Measurements from ENCODE around the gene LIN37. TPM values are rescaled to one million over a fixed set of nuclear protein-coding genes. Genes with fewer than 3 reads are reported as not detected.

The LIN37 gene
- total and polyA plus RNA-seq, 9 of the 15 experiments (the other 6 are each of a cell fraction or from before 2014, with no cell fraction given): 1.2 to 12.5 (median 8.6) TPM

DNA sequence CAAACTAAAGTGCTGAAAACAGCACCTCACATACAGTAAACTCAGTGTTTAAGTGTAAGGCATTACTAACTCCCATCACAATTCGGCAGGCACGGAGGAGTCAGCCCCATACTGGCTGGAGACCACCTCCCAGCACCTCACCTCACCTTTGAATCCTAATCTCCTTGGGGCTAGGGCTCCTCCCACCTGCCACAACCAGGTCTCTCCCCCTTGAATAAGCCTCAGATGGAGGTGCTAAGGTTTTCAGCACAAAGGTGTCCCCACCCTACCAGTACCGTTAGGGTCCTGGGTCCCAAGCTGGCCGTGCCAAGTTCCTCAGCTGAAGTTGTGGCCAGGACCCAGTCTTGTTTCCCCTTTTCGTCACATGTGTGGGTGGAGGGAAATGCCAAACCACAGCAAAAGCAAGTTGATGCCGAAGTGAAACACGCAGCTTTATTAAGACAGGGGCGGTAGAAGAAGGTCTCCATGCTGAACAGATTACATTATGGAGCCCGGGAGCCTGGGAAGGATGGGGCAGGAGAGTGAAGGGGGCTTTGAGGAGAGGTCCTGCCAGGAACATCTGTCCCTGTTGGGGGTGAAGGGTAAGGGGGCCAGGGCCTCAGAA, 6.2 kb upstream of the LIN37 start, which contains the start of gene IGFLR1:
Gene IGFLR1 (minus strand): TSS at position 332 of the 604 bp plus-strand sequence. CDS start 1,272 bp downstream, outside the sequence.
- BruUV-seq (replicated peaks): no TSS peak
- peaks cover 9% of the 10 kb centered on the region for H3K79me2 ChIP-seq (ENCODE audit: control insufficient read depth, insufficient read depth, low read length)
- peak within 1 kb of the TSS; percentile 85 for H3K27ac ChIP-seq (ENCODE audit: extremely low read depth, low read depth, low read length)
- in situ Hi-C loops (cut with MboI) (no loop called here), intact Hi-C loops (cut with micrococcal nuclease) (loop anchor here (10.0 kb wide), 1 partner anchor 97 kb away; the partner anchor contains the start of genes COX6B1 and ETV2)
- H3K9ac ChIP-seq (ENCODE audit: insufficient read depth in 1 of 2, low read depth in 2 of 2, low read length in 2 of 2): peak within 1 kb of the TSS; percentile 63 to 87; a peak in 3 of 4 replicates
- DNase-seq (ENCODE audit: extremely low read depth in 1 of 4, low spot score in 3 of 4) (no peak), FAIRE-seq (no peak), ATAC-seq (no peak)
- peaks cover 24 to 57% of the 10 kb centered on the region in 2 experiments; a peak in 4 of 5 replicates for H3K4me1 ChIP-seq (replicated peaks in 1 of 2; ENCODE audit: control insufficient read depth in 2 of 2, insufficient read depth in 2 of 2, low read length in 2 of 2)
- POLR2A ChIA-PET: interaction anchor here (0.5 kb wide), 1 partner anchor 194 kb away, joined by 3 read pairs; no protein-coding TSS in a partner anchor
- peaks cover 39% of the 10 kb centered on the region; the same call in 2 of the 3 replicates for H3K36me3 ChIP-seq (ENCODE audit: control insufficient read depth, insufficient read depth, low read length)
- CTCF ChIA-PET (ENCODE audit: low intra/inter-chr PET ratio): no interaction called here
- H4K20me1 ChIP-seq (replicated peaks; ENCODE audit: control insufficient read depth, insufficient read depth, low read length): no peaks in the 10 kb centered on the region
- no peaks in the 10 kb centered on the region for H3K27me3 ChIP-seq (ENCODE audit: control insufficient read depth in 2 of 2, insufficient read depth in 2 of 2, low read length in 2 of 2)
- 84% methylated on average over 9 of the region's 9 CpGs for WGBS (ENCODE audit: insufficient coverage, low coverage, missing lambda C conversion rate)
- H2AFZ ChIP-seq (ENCODE audit: low read depth, low read length): 0 out of 2 replicates have a peak within 1 kb of the TSS, but pooled peaks have one; percentile 98
- H3K4me2 ChIP-seq (ENCODE audit: insufficient read depth, low read length): peak within 1 kb of the TSS; percentile 94
- H3K4me3 ChIP-seq: no peak within 1 kb of the TSS; the same call in 1 of the 2 replicates
- H3K9me3 ChIP-seq (replicated peaks; ENCODE audit: control insufficient read depth, insufficient read depth, low read depth, low read length): no peaks in the 10 kb centered on the region
- no peaks in the 10 kb centered on the region for H3K9me1 ChIP-seq (ENCODE audit: control insufficient read depth, insufficient read depth, low read length)
- TF ChIP-seq ZBED1 (IDR thresholded peaks at IDR 0.05) (no peak), CHD2 (IDR thresholded peaks at IDR 0.05; ENCODE audit: low read depth, low read length) (no peak), EHMT2 (IDR thresholded peaks at IDR 0.05) (no peak), PHF21A (IDR thresholded peaks at IDR 0.05; ENCODE audit: borderline replicate concordance, low read depth) (no peak), TAL1 (IDR thresholded peaks at IDR 0.05) (no peak), CBX1 (IDR thresholded peaks at IDR 0.05; ENCODE audit: low read depth) (no peak), CSDE1 (IDR thresholded peaks at IDR 0.05) (no peak), BCOR (IDR thresholded peaks at IDR 0.05) (no peak), ZNF766 (CRISPR knock-in tag; conservative IDR thresholded peaks at IDR 0.05) (no peak), HMG20B (CRISPR knock-in tag; IDR thresholded peaks at IDR 0.05) (no peak), SMAD1 (IDR thresholded peaks at IDR 0.05; ENCODE audit: low read depth, low read length, partially characterized antibody) (no peak), WHSC1 (IDR thresholded peaks at IDR 0.05; ENCODE audit: low read length) (no peak), RAD51 (IDR thresholded peaks at IDR 0.05; ENCODE audit: borderline replicate concordance, low read depth) (no peak), FOXJ3 (CRISPR knock-in tag; IDR thresholded peaks at IDR 0.05) (no peak), TBP (optimal IDR thresholded peaks at IDR 0.05; ENCODE audit: low read depth, low read length) (no peak)
- TF ChIP-seq, protein P1, sequence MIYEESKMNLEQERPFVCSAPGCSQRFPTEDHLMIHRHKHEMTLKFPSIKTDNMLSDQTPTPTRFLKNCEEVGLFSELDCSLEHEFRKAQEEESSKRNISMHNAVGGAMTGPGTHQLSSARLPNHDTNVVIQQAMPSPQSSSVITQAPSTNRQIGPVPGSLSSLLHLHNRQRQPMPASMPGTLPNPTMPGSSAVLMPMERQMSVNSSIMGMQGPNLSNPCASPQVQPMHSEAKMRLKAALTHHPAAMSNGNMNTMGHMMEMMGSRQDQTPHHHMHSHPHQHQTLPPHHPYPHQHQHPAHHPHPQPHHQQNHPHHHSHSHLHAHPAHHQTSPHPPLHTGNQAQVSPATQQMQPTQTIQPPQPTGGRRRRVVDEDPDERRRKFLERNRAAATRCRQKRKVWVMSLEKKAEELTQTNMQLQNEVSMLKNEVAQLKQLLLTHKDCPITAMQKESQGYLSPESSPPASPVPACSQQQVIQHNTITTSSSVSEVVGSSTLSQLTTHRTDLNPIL (CRISPR knock-in tag; IDR thresholded peaks at IDR 0.05): no peak
- TF ChIP-seq, protein P2, sequence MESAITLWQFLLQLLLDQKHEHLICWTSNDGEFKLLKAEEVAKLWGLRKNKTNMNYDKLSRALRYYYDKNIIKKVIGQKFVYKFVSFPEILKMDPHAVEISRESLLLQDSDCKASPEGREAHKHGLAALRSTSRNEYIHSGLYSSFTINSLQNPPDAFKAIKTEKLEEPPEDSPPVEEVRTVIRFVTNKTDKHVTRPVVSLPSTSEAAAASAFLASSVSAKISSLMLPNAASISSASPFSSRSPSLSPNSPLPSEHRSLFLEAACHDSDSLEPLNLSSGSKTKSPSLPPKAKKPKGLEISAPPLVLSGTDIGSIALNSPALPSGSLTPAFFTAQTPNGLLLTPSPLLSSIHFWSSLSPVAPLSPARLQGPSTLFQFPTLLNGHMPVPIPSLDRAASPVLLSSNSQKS (CRISPR knock-in tag; IDR thresholded peaks at IDR 0.05): no peak
- TF ChIP-seq, protein P3, sequence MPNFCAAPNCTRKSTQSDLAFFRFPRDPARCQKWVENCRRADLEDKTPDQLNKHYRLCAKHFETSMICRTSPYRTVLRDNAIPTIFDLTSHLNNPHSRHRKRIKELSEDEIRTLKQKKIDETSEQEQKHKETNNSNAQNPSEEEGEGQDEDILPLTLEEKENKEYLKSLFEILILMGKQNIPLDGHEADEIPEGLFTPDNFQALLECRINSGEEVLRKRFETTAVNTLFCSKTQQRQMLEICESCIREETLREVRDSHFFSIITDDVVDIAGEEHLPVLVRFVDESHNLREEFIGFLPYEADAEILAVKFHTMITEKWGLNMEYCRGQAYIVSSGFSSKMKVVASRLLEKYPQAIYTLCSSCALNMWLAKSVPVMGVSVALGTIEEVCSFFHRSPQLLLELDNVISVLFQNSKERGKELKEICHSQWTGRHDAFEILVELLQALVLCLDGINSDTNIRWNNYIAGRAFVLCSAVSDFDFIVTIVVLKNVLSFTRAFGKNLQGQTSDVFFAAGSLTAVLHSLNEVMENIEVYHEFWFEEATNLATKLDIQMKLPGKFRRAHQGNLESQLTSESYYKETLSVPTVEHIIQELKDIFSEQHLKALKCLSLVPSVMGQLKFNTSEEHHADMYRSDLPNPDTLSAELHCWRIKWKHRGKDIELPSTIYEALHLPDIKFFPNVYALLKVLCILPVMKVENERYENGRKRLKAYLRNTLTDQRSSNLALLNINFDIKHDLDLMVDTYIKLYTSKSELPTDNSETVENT (CRISPR knock-in tag; IDR thresholded peaks at IDR 0.05): no peak

Measured in K562 (cell line).